Stimulated activated CD8-positive, alpha-beta memory T cell treated with anti-CD3 and anti-CD28 coated beads, Interleukin-12 subunit alpha, Interleukin-12 subunit beta, amount 100 ng/mL, for 1 hour (primary cell): Measurements from ENCODE around the gene GRXCR1.

Source experiments
- DNase-seq: peaks from one replicate; pipeline ENCODE4 v3.0.0-alpha.2; 2020; ENCODE audit warnings: low read depth

The GRXCR1 gene

GRCh38 chr4:42928582-42928981, 36.1 kb downstream of the GRXCR1 start:
- no peak for DNase-seq

DNA sequence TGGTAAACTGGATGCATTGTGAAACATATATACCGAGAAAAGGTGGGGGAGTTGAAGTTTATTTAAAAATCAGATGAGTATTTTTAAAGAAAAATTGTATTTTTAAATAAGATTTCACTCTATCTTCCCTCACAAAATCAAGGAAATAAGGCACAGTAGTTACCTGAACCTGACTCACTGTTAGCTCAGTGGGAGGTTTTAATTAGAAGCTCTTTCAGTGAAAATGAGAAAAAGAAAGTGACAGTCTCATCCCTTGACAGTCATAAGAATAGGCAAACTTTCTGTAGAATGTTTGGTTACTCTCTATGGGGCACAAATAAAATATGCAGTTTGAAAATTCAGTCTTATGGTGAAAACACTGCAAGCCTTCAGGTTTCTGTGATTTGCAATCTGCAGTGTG, 49.7 kb downstream of the GRXCR1 start:
- no peak for DNase-seq

GRCh38 chr4:42945874-42946273, 53.4 kb downstream of the GRXCR1 start:
- DNase-seq, result no peak

GRCh38 chr4:42953321-42953720, 60.8 kb downstream of the GRXCR1 start:
- DNase-seq, result no peak

DNA sequence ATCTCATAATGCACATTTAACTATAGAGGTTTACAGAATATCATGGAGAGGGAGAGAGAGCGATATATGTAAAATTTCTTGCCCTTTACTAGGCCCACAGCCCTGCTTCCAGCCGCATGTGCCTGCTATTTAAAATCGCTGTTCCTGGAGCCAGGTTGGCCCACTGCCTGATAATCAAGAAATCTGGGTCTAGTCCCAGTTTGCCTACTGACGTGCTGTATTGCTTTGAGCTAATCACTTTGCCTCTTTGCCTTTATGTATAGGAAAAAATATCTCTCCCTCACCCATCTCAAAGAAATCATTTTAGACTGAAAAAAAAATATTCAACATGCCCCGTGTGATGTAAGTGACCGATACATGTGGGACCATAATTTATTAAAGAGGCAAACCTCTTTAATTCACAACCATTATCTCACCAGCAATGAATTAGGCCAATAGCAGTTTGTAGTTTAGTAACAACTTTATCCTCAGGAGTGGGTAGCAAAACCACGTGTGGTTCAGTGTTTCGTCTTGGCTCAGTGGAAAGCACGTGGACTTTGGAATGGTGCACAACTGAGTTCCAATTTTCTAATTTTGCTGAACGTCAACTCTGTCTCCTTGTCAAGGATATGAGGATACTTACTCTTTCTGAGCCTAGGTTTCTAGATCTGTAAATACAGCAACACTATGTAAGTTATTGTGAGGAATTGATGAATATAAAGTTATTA, 62.6 kb downstream of the GRXCR1 start:
- DNase-seq, result no peak

DNA sequence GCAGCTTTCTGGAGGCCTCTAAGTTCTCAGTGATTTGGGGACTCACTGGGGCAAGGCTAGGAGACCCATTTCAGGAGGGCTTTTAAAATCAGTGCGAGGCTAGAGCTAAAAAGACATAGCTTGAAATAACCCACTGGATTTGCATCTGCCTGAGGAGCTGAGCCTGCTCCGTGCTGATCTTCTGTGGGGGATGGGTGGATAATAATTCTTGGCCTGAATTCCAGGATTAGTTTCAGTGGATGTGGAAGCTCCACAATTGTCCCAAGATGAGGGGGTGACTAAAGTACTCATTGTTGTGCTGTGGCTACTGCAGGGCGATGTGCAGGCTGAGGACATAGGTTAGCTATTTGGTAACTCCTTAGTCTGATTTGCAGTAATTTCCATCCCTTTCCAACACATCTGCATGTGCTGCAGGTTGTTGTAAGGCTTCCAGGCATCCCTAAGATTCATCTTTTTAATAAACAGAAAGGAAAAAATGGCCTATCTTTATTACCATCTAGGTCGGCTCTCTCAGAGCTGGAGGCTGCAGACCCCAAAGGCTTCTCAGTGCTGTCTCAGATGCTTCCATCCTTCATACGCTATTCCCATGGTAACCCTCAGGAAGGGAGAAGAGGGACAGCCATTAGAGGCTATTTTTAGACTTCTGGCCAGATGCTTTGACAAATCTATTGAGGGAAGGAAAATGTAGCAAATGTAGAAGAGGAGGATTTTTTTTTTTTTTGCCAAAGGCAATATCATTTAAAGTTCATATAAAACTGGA, 63.4 kb downstream of the GRXCR1 start:
- DNase-seq, result no peak

DNA sequence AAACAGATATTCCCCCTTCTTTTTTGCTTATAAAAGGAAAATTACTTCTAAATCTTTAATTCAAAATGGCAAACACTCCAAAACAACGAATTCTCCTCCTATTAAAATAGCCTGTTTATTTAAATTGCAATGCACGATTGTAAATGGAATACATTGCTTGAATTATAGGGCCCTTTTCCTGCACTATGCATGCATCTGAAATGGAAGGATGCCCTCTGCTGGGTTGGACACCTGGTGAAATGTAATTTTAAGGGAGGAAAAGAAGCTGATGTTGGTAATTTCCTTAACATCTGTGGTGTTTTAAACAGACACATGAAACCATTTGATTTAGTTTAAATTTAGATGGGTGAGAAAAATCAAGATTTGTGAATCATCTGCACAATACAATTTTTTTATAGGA, 72.8 kb downstream of the GRXCR1 start:
- DNase-seq, result no peak

- no peak for DNase-seq
Measured at GRCh38 chr4:42985976-42986375, 93.5 kb downstream of the GRXCR1 start.

DNA sequence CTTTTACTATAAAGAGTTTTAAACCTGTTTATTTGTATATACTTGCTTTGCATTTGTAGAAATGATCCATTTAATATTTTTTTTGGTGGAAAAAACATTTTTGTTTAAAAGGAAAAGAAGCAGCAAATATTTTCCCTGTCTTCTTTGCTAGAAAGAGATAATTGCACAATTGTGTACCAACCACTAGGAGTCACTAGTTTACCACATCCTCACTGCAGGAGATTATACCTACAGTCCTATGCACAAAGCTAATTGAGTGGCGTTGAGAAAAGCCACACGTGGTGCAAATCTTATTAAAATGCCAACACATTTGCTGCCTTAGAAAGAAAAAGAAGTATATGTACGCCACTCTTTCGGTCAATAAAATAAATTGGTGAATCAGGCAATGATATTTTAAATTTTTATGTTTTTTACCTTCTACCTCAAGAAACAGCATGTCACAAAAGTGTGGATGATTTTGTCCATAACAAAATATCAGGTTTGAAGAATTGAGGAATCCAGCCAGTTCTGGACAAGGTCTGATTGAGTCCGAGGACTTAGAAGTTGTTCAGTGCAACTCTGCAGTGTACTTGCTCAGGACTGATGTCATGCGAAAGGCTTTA, 102.9 kb downstream of the GRXCR1 start:
- DNase-seq, result no peak

- no peak for DNase-seq
Measured at GRCh38 chr4:43008793-43009192, 116.3 kb downstream of the GRXCR1 start.

GRCh38 chr4:43014256-43014655, 121.7 kb downstream of the GRXCR1 start:
- no peak for DNase-seq

GRCh38 chr4:43041632-43042031, 149.1 kb downstream of the GRXCR1 start:
- no peak for DNase-seq

DNA sequence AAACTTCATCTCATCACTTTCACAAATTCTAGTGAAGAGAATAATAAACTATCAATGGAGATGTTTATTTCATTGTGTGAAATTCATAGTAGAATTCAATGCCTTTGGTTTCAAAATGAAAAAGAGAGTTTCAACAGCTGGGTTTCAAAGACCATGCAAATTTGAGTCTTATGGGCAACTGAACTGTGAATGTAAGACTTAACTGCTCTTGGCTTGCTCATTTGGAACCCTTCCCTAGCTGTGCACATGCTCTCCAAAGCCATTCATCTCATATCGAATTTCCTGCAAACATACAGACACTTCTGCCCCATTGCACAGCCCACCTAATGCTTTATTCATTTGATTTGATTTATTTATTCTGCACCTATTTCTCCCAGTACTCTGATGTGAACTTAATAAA, 154.5 kb downstream of the GRXCR1 start:
- no peak for DNase-seq

DNA sequence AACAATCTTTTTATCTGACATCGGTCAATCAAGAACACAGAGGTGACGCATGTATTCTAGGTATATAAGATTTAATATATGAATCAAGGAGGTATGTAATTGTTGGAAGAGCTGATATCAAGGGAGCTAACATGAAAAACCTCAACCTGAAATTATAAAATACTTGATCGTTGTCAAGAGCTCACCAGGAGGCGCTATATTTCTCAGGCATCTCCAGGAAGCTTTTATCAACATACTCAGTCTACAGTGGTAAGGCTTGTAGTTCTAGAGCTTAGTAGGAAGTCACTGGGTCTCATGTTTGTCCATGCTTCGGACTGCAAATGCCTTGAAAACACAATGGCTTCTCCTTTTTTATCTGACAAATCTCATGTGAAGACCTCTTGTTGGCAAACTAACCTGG, 156.1 kb downstream of the GRXCR1 start:
- DNase-seq, result no peak

- no peak for DNase-seq
Measured at GRCh38 chr4:43049326-43049725, 156.8 kb downstream of the GRXCR1 start.

DNA sequence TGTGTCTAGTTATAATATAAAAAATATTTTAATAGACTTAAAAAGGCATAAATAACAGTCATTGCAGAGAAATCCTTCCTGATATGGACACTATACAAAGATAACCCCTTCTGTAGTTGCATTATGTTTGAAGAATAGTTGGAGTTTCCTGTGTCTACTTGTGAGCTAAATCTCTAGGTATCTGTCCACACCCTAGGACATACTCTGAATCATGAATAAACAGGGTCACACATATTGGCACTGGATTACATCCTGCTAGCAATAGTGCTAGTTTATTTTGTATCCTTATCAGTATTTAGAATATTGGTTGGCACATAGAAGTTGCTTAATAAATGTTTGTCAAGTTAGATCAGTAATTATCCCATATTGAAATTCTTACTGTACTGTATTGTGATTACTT, 173.9 kb downstream of the GRXCR1 start:
- no peak for DNase-seq

GRCh38 chr4:43071069-43071468, 178.6 kb downstream of the GRXCR1 start:
- no peak for DNase-seq
